NK-92 (cell line): ENCODE results near the gene ULK1.

Source experiments
- DNase-seq: peaks from one replicate; lab custom pipeline; 2025; ENCODE audit not compliant: unreplicated experiment; lab: John Stamatoyannopoulos, UW

Gene ULK1

DNA sequence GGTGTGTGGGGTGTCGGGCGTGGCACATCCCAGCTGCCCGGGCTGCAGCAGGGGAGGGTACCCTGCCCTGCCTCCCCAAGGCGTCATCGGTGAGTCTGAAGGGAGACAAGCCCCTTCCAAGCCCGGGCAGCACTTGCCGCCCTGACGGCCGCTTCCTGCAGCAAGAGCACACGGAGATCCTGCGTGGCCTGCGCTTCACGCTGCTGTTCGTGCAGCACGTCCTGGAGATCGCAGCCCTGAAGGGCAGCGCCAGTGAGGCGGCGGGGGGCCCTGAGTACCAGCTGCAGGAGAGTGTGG is 24.6 kb downstream of the ULK1 start:
- DNase-seq: no peak

DNA sequence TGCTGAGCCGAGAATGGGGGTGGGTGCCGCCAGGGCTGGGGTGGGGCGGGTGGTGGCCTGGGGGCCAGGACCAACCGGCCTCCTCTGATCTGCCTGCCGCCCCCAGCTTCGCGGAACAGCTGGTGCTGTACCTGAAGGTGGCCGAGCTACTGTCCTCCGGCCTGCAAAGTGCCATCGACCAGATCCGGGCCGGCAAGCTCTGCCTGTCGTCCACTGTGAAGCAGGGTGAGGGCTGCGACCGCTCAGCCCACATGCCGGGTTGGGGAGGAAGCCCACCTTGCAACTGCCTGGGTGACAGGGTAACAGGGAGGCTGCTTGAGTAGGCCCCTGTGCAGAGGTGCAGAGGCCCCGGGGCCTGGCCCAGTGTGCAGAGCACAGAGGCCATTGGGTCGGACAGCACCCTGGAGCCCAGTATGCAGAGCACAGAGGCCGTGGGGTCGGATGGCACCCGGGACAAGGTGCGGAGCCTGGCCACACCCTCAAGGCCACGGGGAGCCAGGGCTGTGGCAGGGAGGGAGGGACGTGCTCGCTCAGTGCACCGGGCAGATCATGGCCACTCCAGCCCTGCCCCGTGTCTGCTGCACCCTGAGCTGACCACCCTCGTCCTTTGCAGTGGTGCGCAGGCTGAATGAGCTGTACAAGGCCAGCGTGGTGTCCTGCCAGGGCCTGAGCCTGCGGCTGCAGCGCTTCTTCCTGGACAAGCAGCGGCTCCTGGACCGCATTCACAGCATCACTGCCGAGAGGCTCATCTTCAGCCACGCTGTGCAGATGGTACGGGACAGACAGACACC is 25.1 kb downstream of the ULK1 start:
- DNase-seq: no peak

DNA sequence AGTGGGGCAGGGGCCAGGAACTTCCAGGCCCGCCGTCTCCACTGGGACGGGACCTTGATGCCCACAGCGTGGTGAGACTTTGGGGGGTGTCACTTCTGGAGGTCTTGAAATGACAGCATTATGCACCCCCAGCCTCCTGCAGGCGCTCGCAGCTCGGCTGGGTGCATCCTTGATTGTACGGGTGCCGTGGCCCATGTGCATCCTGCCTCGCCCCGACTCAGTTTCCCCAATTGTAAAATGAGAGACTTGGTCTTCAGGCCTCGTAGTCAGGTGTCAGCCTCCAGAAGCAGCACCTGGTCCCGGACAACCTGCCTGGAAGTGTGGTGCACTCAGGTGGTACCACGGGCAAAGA is 25.7 kb downstream of the ULK1 start:
- DNase-seq: no peak

DNA sequence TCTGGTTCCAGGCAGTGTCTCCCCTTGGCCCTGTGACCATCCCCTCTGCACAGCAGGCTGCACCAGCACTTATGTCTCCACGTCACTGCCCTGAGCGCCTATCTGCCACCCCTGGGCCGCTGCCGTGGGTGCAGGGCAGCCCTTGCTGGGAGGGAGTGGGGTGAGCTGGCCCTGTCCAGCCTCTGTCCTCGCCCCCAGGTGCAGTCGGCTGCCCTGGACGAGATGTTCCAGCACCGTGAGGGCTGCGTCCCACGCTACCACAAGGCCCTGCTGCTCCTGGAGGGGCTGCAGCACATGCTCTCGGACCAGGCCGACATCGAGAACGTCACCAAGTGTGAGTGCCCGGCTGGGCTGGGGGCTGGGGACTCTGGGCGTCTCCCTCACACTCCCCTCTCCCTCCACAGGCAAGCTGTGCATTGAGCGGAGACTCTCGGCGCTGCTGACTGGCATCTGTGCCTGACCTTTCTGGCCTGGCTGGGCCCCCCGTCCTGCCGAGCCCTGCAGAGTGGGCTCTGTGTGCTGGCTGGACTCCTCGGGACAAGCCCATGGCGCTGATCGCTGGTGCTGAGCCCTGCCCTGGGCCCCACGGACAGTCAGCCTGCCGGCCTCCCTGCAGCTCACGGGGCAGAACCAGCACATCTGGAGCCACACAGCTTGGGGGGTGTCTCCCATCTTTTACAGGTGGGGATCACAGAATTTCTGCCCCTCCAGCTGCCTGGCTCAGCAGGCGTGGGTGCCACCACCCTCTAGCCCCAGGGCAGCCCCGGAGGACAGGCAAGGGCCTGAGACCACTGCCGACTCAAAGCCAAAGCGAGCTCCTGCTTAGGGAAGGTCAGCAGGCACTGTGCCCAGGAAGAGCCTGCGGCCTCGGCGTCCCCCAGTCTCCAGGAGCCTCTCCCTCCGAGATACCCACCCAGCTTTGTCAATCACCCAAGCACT is 26.7 kb downstream of the ULK1 start:
- no peak for DNase-seq

DNA sequence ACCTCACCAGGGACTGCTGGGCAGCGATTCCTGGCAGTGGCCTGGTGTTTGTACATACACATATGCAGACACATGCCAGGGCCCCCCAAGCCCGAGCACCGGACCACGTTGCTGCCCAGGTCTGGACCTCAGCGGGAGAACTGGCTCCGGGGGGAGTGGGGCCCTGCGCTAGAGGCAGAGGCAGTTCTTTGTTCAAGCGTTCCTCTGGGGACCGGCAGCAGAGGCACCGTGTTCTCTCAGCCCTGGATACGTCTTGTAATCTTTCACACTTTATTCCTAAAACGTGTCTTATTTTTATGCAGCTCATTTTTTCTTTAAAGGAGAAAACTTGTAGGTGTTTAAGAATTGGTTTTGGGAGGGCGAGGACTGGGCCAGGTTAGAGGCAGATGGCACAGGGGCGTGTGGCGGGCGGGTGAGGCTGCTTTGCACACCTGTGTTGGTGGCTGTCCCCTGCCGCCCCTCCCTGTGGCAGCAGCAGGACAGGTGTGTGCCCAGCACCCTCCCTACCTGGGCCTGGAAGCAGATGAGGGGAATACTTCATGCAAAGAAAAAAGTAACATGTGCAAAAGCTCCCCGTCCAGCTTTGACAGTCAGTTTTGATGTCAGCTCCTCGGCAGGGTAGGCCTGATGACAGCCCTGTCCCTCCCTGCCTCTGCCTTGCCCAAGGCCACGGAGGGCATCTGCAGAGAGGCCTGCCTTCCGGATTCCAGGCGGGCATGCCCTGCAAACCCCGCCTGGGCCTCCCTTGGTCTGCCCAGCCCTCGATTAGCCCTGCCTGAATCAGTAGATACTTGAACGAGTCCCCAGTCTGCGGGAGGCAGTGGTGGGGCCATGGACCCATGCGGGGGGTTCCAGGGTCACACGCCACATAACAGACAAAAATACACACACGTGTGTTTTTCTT is 27.7 kb downstream of the ULK1 start:
- no peak for DNase-seq

DNA sequence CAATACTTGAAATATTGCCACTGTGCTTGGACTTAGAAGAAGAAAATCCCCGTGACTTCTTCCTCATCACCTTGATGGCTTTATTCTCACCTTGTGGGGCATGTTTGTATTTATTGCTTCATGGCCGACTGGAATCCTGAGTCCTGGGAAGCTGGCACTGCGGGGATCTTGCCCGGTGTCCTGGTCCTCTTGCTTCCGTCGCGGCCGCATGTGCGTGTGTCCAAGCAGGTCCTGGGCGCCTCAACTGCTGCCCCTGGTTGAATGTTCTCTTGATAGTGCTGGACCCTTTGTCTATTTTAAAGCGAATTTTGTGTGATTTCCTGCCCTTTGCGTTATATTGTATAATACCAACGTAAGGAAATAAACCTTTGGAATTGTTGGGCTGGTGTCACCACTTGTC is 28.4 kb downstream of the ULK1 start:
- DNase-seq: no peak

DNA sequence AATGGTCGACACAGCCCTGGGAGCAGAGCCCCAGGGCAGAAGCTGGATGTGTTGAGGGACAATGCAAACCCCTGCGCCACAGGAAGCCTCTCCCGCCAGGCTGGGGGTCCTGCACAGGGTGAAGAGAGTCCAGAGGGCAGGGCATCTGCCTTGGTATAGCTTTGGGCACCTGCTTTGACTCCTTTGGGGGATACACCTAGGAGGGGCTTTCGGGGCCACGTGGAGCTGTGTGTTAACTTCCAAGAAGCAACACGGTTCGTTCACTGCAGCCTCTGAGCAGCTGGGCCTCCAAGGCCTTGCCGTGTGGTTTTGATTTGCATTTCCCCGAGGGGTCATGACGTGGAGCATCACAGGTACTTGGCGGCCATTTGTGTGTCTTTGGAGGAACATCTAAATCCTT is 28.8 kb downstream of the ULK1 start:
- no peak for DNase-seq

DNA sequence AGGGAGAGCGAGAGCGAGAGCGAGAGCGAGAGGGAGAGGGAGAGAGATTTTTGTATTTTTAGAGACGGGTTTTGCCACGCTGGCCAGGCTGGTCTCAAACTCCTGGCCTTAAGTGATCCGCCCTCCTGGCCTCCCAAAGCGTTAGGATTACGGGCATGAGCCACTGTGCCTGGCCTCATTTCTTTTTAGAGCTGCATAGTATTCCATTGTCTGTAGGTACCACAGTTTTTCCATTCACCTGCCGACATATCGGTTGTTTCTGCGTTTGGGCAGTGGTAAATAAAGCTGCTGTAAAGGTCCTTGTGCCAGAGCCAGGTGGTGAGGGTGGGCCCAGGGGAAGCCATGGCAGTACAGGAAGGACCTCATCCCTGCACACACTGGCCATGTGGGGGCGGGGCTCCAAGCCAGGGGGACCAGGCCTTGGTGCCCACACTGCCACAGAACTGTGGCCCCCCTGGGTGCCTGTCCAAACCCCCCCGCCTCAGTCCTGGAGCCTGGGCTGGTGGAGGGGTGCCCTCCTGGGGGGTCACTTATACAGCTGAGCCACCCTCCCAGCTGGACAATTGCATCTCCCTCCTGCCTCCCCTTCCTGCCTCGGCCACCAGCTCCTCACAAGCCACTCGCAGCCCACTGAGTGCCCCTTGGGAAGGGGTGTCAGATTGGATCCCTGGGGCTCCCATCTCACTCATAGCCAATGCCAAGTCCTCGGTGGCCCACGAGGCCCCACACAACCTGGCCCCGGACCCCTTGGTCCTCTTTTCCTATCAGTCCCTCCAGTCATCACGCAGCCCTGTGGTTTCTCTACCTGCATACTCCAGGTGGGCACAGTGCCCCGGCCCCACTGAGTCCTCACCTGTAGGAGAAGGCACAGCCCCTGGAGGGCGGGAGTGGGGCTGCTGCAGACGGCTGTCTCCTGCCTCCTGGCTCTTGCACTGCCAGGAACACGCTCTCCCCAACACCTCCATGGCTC is 33.0 kb downstream of the ULK1 start:
- DNase-seq: no peak

DNA sequence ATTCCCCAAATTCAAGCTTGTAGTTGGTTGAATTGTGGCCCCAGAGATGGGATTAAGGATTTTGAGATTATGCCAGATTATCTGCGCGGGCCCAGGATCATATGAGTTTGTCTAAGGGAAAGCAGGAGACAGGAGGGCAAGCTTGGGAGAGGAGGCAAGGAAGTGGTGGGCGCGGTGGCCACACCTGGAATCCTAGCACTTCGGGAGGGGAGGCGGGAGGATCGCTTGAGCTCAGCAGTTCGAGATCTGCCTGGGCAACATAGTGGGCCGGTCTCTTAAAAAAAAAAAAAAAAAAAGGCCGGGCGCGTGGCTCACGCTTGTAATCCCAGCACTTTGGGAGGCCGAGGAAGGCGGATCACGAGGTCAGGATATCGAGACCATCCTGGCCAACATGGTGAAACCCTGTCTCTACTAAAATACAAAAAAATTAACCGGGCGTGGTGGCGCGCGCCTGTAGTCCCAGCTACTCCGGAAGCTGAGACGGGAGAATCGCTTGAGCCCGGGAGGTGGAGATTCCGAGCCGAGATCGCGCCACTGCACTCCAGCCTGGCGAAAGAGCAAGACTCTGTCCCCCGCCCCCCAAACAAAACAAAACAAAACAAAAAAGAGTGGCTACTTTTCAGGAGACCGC is 33.8 kb downstream of the ULK1 start:
- DNase-seq: no peak

DNA sequence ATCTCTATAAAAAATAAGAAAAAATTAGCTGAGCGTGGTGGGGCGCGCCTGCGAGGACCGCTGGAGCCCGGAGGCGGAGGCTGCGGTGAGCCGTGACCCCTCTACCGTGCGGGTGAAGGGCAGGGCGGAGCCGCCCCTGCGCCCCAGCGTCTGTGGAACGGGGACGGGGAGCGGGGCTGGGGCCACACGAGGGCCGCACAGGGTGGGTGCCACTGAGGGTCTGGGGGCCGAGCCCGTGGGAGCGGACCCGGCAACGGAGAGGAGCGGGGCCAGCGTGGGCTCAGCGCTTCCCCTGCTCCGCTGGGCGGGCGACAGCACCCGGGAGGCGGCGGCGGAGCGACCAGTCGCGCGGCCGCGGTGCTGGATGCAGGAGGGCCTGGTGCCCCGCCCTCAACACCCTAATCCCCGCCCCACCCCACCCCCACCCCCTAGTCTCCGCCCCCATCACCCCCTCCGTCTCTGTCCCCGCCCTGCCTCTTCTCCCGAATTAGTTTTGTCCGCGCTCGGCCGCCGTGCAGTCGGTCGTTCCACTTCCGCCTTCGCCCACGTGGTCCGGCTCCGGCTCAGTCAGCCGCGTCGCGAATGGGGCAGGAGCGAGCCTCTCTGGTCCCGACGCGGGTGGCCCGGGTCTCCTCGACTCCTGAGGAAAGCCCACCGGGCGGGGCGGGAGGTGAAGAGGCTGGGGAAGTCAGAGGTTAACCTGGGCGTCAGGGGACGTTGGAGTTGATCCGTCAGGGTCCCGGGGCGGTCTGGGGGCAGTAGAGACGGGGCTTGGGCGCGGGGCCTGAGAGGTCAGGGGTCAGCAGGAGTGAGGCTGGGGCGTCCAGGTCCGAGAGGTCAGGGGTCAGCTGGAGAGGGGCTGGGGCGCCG is 34.5 kb downstream of the ULK1 start, which contains the start of gene PUS1:
TSS of gene PUS1 (plus strand) at position 566 of the 870 bp plus-strand sequence. CDS start 447 bp downstream, outside the sequence.
- DNase-seq: peak; percentile 54

DNA sequence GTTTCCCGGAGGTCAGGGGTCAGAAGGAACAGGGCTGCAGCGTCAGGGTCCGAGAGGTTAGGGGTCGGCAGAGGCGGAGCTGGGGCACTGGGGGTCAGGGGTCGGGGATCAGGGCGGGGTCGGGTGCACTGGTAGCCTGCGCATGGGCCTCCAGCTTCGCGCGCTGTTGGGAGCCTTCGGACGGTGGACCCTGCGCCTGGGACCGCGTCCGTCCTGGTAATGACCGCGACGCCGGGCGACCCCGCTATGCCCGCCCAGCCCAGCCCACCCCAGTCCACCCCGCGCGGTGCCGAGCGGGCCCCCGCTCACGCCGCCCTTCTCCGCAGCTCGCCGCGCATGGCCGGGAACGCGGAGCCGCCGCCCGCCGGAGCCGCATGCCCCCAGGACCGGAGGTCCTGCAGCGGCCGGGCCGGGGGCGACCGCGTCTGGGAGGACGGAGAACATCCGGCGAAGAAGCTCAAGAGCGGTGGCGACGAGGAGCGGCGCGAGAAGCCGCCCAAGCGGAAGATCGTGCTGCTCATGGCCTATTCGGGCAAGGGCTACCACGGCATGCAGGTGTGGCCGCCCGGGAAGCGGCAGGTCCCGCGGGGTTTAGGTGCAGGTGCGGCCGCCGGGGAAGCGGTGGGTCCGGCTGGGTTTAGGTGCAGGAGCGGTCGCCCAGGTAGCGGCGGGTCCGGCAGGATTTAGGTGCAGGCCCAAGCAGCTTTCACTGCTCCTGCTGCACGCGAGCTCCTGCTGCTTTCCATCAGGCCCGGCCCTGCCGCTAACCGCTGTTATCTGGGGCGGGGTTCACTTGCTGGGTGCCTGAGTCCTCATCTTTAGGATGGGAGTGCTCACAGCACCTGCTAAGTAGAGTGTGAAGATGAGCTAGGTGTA is 35.4 kb downstream of the ULK1 start:
- DNase-seq: no peak

DNA sequence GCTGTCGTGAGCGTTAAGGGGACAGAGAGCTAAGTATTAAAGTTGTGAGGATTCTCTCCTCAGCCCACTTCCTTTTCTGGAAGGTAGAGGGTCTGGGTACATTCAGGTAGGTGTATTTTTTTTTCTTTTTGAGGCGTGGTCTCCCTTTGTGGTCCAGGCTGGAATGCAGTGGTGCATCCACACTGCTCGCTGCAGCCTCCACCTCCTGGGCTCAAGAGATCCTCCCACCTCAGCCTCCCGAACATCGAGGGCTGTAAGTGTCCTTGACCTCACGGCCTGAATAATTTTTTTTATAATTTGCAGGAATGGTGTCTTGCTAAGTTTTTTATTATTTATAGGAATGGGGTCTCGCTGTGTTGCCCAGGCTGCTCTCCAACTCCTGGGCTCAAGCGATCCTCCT is 36.1 kb downstream of the ULK1 start:
- DNase-seq: no peak

DNA sequence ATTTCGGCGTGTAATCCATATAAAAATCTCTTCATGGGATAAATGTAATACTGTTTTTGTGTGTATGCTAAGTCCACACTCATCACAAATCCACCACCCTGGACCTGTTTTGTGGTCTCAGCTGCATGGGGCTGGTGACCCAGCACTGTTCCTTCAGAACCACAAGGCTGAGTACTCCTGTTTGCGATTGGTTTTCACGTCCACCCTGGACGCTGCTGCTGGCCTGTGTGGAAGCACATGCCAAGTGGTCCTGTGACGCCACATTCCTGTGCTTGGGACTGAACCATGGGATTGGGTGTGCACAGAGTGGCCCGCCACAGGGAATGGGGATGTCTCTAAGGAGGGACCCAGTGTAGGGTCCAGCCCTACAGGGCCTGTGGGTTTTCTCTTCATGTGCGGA is 39.0 kb downstream of the ULK1 start:
- DNase-seq: no peak

DNA sequence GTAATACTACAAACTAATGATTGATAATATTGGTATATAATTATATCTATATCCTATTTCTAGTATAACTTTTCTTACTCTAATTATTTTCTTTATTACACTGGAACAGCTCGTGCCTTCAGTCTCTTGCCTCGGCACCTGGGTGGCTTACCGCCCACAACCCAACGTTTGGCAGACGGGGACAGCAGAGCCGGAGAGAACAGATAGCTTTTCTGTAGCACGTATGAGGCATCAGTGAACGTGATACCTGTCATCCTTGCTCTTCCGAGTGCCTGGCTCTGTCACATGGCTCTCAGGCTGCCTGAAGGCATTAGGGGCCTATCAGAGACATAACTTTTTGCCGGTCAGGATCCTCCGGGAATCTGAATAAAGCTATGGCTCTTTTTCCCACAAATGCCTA is 40.1 kb downstream of the ULK1 start:
- DNase-seq: no peak

DNA sequence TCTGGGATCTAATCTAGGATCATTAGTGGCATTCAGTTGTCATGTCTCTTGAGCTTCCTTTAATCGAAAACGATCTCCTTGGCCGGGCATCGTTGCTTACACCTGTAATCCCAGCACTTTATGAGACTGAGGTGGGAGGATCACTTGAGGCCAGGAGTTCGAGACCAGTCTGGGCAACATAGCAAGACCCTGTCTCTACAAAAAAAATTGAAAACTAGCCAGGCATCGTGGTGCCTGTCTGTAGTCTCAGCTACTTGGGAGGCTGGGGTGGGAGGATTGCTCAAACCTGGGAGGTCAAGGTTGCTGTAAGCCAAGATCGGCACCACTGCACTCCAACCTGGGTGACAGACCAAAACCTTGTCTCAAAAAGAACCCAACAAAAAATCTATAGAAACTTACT is 43.7 kb downstream of the ULK1 start:
- no peak for DNase-seq

DNA sequence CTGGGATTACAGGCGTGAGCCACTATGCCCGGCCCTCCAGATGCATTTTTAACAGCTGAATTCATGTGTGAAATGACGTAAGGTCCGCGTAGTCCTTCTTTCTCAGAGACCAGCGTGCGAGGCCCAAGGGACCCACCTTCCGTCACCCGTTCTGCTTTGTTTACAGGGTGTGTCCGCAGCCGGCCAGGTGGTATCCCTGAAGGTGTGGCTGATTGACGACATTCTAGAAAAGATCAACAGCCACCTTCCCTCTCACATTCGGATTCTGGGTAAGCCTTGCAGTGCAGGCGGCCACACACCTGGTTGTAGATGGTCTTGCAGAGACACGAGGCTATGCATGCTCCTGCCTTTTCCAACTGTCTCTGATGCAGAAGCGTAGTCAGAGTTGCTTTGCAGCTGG is 44.6 kb downstream of the ULK1 start:
- DNase-seq: no peak

DNA sequence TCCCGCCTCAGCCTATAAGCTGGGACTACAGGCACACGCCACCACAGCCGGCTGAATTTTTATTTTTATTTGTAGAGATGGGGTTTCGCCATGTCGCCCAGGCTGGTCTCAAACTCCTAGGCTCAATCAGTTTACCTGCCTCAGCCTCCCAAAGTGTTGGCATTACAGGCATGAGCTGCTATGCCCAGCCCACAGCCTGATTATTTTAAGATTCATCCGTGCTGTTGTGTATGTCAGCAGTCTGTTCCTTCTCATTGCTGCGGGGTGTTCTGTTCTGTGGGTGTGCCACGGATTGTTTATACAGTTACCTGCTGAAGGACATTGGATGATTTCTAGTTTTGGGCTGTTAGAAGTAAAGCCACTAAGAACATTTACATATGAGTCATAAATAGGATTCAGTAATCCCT is 45.7 kb downstream of the ULK1 start:
- DNase-seq: no peak
